H54 (cell line): ENCODE data around the gene POC1A.

Source experiments
- DNase-seq: peaks from one replicate; pipeline ENCODE4 v3.0.0; 2011; ENCODE audit warnings: low spot score, mixed read lengths; ENCODE audit not compliant: insufficient read length
- FAIRE-seq: peaks from 3 replicates; lab custom pipeline; 2011; peaks lifted over from hg19 to GRCh38; lab: Jason Lieb, UNC
- POLR2A ChIP-seq: IDR thresholded peaks from 2 replicates; pipeline ENCODE4 v1.6.1; 2011; ENCODE audit warnings: low read depth, mild to moderate bottlenecking, low read length

The POC1A gene

GRCh38 chr3:52083556-52084087, 70.6 kb downstream of the POC1A start:
- DNase-seq (no peak), FAIRE-seq (no peak)
- no peak for TF ChIP-seq POLR2A

- no peak for DNase-seq
- FAIRE-seq = no peak
Observed at GRCh38 chr3:52082951-52083350, 71.3 kb downstream of the POC1A start.

GRCh38 chr3:52080830-52081719, 73.1 kb downstream of the POC1A start:
- DNase-seq (no peak), FAIRE-seq (no peak)
- TF ChIP-seq POLR2A = no peak

More at GRCh38 chr3:52082951-52083350, 71.3 kb downstream of the POC1A start:
- no peak for TF ChIP-seq POLR2A

- DNase-seq (no peak), FAIRE-seq (no peak)
- no peak for TF ChIP-seq POLR2A
Observed at GRCh38 chr3:52079958-52080357, 74.3 kb downstream of the POC1A start.

- FAIRE-seq (no peak), DNase-seq (no peak)
- TF ChIP-seq POLR2A = no peak
Observed at GRCh38 chr3:52078781-52079560, 75.3 kb downstream of the POC1A start.

GRCh38 chr3:52077925-52078324, 76.3 kb downstream of the POC1A start:
- DNase-seq (no peak), FAIRE-seq (no peak)
- TF ChIP-seq POLR2A = no peak

GRCh38 chr3:52076896-52077780, 77.1 kb downstream of the POC1A start:
- DNase-seq (no peak), FAIRE-seq (no peak)
- no peak for TF ChIP-seq POLR2A

GRCh38 chr3:52073490-52073889, 80.7 kb downstream of the POC1A start:
- no peak for DNase-seq
- TF ChIP-seq POLR2A = no peak
- FAIRE-seq = no peak

- no peak for TF ChIP-seq POLR2A
- FAIRE-seq = no peak
Observed at GRCh38 chr3:52072471-52072870, 81.8 kb downstream of the POC1A start.

GRCh38 chr3:52072020-52072419, 82.2 kb downstream of the POC1A start:
- FAIRE-seq (no peak), DNase-seq (no peak)
- no peak for TF ChIP-seq POLR2A

More at GRCh38 chr3:52072471-52072870, 81.8 kb downstream of the POC1A start:
- no peak for DNase-seq

GRCh38 chr3:52070724-52071621, 83.2 kb downstream of the POC1A start:
- DNase-seq (no peak), FAIRE-seq (no peak)
- no peak for TF ChIP-seq POLR2A

GRCh38 chr3:52069855-52070254, 84.4 kb downstream of the POC1A start:
- FAIRE-seq (no peak), DNase-seq (no peak)
- TF ChIP-seq POLR2A = no peak
